CD4-positive, alpha-beta T cell treated with Interferon gamma for 1 hour (primary cell): ENCODE measurements around the gene ALS2CL.

ENCODE experiments used
- DNase-seq: peaks from one replicate; pipeline ENCODE4 v3.0.0-alpha.2; 2020

The ALS2CL gene

GRCh38 chr3:46701181-46701939, 7.9 kb upstream of the ALS2CL start, which contains the start of gene TMIE:
Gene TMIE, plus strand, starts transcription at chr3:46701392. Its CDS starts 96 bp downstream, at chr3:46701488.
- DNase-seq, result no peak

DNA sequence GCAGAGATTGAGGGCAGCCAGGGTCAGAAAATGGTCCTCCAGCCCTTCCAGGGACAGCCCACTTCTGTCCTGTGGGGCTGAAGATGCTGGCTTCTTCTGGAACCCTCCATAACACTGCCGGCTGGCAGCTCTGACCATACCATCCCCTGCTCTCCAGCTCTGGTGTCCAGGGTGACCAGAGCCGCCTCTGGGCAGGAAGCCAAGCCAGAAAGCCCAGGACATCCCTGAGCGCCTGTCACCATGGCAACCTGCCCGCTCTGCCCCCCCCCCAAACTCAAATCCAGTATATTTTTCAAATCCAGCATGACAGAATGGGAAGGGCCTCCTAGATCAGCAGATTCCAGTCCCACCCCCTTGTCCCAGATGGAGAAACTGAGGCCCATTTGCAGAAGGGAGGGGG, 7.3 kb upstream of the ALS2CL start:
- no peak for DNase-seq

- DNase-seq, result peak; percentile 46
Observed at GRCh38 chr3:46699676-46700523, 6.4 kb upstream of the ALS2CL start.

- DNase-seq, result no peak
Observed at GRCh38 chr3:46695962-46696894, 2.7 kb upstream of the ALS2CL start.

DNA sequence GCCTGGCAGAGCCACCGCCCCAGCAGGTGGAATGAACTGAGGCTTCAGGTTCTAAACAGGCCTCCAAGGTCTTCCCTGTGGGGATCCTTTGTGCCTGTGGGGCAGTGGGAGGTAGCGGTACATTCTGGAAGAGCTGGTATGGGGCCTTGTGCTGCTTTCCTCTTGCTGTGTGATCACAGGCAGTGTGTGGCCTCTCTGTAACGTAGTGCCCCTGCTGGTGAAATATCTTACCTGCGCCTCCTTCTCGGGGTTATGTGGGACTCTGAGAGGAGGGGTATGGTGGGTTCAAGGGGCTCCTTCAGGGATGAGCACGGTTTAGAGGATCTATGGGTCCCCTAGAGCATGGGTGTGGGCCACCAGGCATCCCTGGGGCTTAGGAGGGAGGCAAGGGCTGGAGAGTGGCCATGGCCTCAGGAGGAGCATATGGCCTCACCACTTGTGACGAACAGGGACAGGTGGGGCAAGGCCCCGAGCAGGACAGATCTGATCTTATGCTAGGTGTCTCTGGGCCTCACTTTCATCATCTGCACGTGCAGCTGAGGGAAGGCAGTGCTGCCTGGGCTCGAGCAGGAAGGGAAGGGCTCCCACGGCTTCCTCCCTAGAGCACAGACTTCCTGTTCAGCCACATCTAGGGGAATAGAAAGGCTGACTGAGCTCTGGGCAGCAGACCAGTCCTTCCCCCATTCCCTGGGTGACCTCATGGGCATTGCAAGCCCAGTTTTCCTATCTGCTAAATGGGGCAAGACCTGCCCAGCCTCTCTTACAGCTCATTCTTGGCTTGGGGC, 1.9 kb upstream of the ALS2CL start:
- peak; percentile 51 for DNase-seq

DNA sequence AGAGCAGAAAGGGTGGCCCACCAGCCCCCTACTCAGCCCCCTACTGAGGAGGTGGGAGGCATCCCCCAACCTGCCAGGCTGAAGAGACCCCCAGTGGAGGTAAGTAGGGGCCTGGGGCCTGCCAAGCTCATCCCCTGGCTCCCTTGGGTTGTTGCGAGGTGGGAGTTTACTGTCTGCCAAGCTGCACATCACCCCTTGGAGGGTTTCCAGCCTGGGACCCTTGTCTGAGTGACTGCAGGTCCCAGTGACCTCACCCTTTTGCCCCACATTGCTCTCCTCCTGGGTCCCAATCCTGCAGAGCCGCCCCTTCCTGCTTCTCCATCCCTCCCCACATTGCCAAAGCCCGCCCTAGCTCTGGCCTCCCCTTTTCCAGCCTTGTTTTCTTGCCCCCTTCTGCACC, 1.0 kb upstream of the ALS2CL start:
- DNase-seq, result no peak

DNA sequence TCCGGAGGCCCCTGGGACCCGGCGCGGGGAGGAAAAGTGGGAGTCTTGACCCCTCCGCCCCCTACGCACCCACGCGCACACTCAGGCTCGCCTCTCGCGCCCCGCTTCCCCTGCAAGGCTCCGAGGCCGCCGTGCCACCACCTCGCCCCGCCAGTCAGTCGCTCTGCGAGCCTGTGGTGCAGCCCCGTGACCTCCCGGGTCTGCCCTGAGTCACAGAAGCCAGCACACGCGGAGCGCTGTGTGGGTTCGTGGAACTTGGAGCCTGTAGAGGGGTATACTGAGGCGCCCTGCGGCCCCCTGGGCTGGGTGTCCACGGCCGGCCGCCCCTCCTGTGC, 380 bp upstream of the ALS2CL start:
- peak; percentile 48 for DNase-seq

GRCh38 chr3:46692566-46692990, 901 bp downstream of the ALS2CL start:
- DNase-seq, result no peak

GRCh38 chr3:46690798-46691197, 2.7 kb downstream of the ALS2CL start:
- DNase-seq, result no peak

DNA sequence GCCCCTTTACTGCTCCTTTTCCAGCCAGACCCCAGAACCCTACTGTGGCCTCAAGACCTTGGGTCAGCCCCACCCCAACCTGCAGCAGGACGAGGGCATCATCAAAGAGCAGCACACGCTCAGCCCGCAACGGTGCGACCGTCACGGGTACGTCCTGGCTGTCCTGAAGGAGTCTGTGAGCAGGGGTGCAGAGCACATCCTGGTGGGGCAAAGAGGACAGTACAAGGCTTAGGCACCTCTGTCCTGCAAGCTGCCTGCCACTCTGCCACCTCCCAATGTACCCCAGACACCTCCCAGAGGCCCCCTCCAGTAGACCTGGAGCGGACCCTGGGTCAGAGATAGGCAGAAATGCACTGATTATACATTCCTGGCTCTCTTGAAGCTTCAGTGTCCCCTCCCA, 8.0 kb downstream of the ALS2CL start:
- no peak for DNase-seq

DNA sequence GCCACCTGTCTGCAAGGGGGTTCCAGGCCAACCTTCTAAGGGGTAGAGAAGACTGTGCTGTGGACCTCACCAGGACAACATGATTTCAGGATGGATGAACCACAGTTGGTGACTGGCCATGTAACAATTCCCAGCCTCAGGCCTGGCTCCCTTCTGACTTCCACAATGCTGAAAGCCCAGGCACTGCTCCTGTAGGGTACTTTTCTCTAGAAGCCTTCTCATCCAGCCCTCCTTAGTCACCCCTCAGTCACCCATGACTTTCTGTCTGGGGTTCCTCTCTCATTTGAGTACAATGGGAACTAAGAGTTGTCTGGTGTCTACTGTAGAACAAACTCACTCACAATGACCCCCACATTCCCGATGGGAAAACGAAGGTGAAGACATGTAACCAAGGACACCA, 8.6 kb downstream of the ALS2CL start:
- no peak for DNase-seq

- no peak for DNase-seq
Observed at GRCh38 chr3:46682974-46683373, 10.5 kb downstream of the ALS2CL start.

GRCh38 chr3:46681856-46682540, 11.5 kb downstream of the ALS2CL start:
- DNase-seq, result no peak

GRCh38 chr3:46681387-46681786, 12.1 kb downstream of the ALS2CL start:
- DNase-seq, result no peak

DNA sequence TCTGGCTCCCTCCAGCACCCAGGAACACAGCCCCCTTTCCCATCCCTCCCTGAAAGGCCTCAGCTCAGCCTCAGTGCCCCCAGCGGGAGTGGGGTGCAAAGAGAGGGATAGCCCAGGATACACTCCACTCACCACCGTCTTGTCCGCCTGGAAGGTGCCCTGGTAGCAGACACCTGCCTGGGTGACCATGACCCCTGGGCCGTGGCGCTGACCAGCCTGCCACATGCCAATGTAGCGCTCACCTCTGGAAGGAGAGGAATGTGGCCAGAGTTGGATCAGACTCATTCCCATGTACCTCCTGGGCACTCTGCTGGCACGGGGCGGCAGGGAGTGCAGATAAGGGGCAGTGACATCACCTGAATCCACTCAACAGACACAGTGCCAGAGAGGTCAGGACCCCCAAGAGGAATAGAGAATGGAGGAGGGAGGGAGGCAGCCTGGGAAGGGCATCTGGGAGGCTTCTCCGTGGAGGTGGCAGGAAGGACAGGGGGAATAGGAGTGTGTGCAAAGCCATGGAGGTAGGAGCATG, 13.1 kb downstream of the ALS2CL start:
- no peak for DNase-seq

DNA sequence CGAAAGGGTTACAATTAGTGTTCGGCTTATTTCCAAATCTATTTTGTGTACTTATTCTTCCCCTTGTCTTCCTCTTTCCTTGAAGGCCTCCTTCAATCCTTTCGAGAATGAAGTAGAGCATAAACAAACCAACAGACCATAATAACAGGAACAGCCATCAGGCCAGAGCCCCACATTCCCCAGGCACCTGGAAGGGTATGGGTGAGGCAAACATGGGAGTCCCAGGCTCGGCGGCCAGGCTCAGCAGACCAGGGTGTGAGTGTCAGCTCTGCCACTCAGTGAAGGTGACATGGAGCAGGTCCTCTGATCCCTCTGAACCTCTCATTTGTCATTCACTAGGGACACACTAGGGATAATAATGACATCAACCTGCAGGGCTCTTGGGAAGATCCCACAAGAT, 13.8 kb downstream of the ALS2CL start:
- no peak for DNase-seq

DNA sequence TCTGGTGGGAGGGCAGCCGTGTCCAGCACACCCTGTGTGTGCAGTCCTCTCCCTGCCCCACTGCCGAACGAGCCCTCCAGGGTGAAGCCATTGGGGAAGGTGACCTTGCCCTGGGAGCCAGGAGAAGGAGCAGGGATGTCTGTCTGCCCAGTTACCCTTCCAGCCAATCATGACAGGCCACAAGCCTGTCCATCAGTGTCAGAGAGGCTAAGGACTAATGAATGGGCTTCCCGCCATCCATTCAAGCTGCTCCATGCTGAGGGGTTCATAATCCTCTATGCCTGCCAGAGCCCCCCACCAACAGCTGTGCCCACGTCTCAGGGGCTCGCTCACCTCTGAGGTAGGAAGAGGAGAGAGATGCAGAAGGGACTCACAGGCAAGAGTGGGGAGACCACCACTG, 15.2 kb downstream of the ALS2CL start:
- no peak for DNase-seq

- DNase-seq, result no peak
Observed at GRCh38 chr3:46677411-46677726, 16.1 kb downstream of the ALS2CL start.

DNA sequence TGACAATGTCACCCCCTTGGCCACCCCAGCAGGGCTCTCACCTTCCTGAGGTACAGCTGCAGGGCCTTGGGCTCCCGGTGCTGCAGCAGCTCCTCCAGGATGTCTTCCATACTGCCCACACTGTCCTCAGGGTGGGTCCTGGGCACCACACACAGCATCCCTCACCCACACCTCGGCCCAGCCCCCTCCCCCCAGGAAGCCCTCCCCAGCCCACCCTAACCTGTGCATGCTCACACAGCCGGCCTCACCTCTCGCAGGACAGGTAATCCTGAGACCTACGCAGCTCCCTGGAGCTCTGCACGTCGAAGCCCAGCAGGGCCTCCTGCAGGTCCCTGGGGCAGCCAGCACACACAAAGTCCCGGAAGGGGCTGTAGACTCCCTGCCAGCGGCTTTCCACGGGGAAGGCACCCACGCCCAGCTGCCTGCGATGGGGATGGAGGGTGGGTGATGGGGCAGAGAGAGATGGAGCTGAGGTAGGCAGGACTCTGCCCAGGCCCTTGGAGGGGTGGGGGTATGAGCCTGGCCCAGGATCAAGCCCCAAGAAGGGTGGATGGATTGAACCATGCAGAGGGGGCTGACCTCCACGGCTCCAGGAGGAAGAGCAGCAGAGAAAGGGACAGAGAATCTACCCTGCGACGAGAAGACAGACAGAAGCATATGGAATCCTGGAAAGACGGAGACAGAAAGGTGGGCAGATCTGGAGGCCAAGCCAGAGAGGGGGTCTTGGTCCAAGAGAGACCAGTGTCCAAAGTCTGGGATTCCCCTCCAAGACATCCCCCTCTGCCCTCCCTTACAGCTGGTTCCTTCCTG, 16.7 kb downstream of the ALS2CL start:
- DNase-seq, result no peak

- DNase-seq, result no peak
Observed at GRCh38 chr3:46675843-46676567, 17.5 kb downstream of the ALS2CL start.
